HCT116 (cell line): Measurements from ENCODE around the gene TAOK3. TPM values are rescaled to one million over a fixed set of nuclear protein-coding genes. Genes with fewer than 3 reads are reported as not detected.

ENCODE experiments used
- ATAC-seq: fragments of 200-7000 bp; cut with Tn5 transposase; 2 replicates; pipeline ENCODE4 v1.9.1; 2020; ENCODE audit warnings: mild to moderate bottlenecking, moderate library complexity
- BruUV-seq: library from RNA; stranded (reverse); fragments of 400-500 nt; replicated peaks from 2 replicates; lab custom pipeline; 2021; lab: Mats Ljungman, UMichigan
- CTCF ChIA-PET: fragments of 300-600 bp; sonication (Branson Sonifier 250); formaldehyde crosslinking; loops from one replicate; lab custom pipeline; 2021; ENCODE audit warnings: antibody characterized with exemption; lab: Charles Lee
- POLR2A ChIA-PET: fragments of 300-600, 350-600 bp; sonication (Branson Sonifier 250); formaldehyde crosslinking; loops from one replicate; lab custom pipeline; 2021; ENCODE audit warnings: antibody characterized with exemption; lab: Charles Lee
- RAD21 ChIA-PET, 2 experiments: fragments of 300-600 bp; sonication (Branson Sonifier 250); formaldehyde crosslinking; loops; one replicate each; lab custom pipeline; 2023; ENCODE audit warnings: low total read pairs in 2 of 2; ENCODE audit not compliant: uncharacterized antibody in 2 of 2, unreplicated experiment in 2 of 2, low non-redundant PET in 1 of 2; lab: Charles Lee
- DNase-seq: peaks from one replicate; pipeline ENCODE4 v3.0.0-alpha.2; 2010; ENCODE audit warnings: low read depth, low spot score
- H2AFZ ChIP-seq: fragments of 200-600 bp; shearing (Covaris generic), sonication (generic); 2 replicates; pipeline ENCODE4 v1.6.1; 2017; ENCODE audit warnings: low read depth, mixed run types, mixed read lengths, antibody characterized with exemption, low read length; ENCODE audit not compliant: poor library complexity, severe bottlenecking
- H3K27ac ChIP-seq: 2 replicates; pipeline ENCODE4 v1.5.1; 2012; ENCODE audit warnings: low read depth, low read length
- H3K27me3 ChIP-seq: fragments of 200-600 bp; sonication (generic); 2 replicates; pipeline ENCODE4 v1.6.1; 2016; ENCODE audit warnings: mixed run types, low read length, mixed read lengths; ENCODE audit not compliant: insufficient read depth
- H3K36me3 ChIP-seq, 2 experiments: fragments of 200-500 bp in 1 of 2; fragments of 200-600 bp in 1 of 2; sonication (Bioruptor generic) in 1 of 2; sonication (generic) in 1 of 2; 2 replicates each; pipeline versions ENCODE4 v1.5.1 to v1.6.1; 2014 to 2016; ENCODE audit warnings: low read length in 2 of 2, inconsistent platforms in 1 of 2, mixed read lengths in 1 of 2, mixed run types in 1 of 2; ENCODE audit not compliant: insufficient read depth in 2 of 2, control insufficient read depth in 1 of 2
- H3K4me1 ChIP-seq, 2 experiments: fragments of 200-600 bp in 1 of 2; sonication (generic) in 1 of 2; 2 replicates each; pipeline versions ENCODE4 v1.5.1 to v1.6.1; 2012 to 2017; ENCODE audit warnings: low read length in 2 of 2, inconsistent platforms in 1 of 2, mild to moderate bottlenecking in 1 of 2, mixed read lengths in 1 of 2, mixed run types in 1 of 2, moderate library complexity in 1 of 2; ENCODE audit not compliant: insufficient read depth in 2 of 2, control insufficient read depth in 1 of 2
- H3K4me2 ChIP-seq: fragments of 200-600 bp; sonication (generic); 2 replicates; pipeline ENCODE4 v1.6.1; 2017; ENCODE audit warnings: mixed run types, low read length, mixed read lengths
- H3K4me3 ChIP-seq, 2 experiments: fragments of 200-600 bp in 1 of 2; sonication (generic) in 1 of 2; replicated peaks in 1 of 2; 2 replicates each; pipeline ENCODE4 v1.5.1; 2011 to 2016; ENCODE audit warnings: low read length in 2 of 2, control low read depth in 1 of 2, low read depth in 1 of 2, mild to moderate bottlenecking in 1 of 2, mixed read lengths in 1 of 2, mixed run types in 1 of 2
- H3K79me2 ChIP-seq: fragments of 200-600 bp; sonication (generic); 2 replicates; pipeline ENCODE4 v1.6.1; 2017; ENCODE audit warnings: mild to moderate bottlenecking, mixed run types, low read length, moderate library complexity, mixed read lengths; ENCODE audit not compliant: insufficient read depth
- H3K9ac ChIP-seq: fragments of 200-600 bp; sonication (generic); 2 replicates; pipeline ENCODE4 v1.6.1; 2016; ENCODE audit warnings: low read length, mixed read lengths
- H3K9me2 ChIP-seq: fragments of 200-600 bp; sonication (generic), shearing (Covaris generic); 2 replicates; pipeline ENCODE4 v1.6.1; 2017; ENCODE audit warnings: mixed run types, mild to moderate bottlenecking, moderate library complexity; ENCODE audit not compliant: insufficient read depth
- H3K9me3 ChIP-seq, 2 experiments: fragments of 200-500 bp in 1 of 2; fragments of 200-600 bp in 1 of 2; sonication (Bioruptor generic) in 1 of 2; sonication (generic) in 1 of 2; 2 replicates each; pipeline ENCODE4 v1.6.1; 2014 to 2017; ENCODE audit warnings: low read length in 2 of 2, mixed read lengths in 2 of 2, inconsistent platforms in 1 of 2, low read depth in 1 of 2, mild to moderate bottlenecking in 1 of 2, mixed run types in 1 of 2, moderate library complexity in 1 of 2; ENCODE audit not compliant: control insufficient read depth in 1 of 2, insufficient read depth in 1 of 2
- H4K20me1 ChIP-seq: fragments of 200-600 bp; sonication (generic), shearing (Covaris generic); 2 replicates; pipeline ENCODE4 v1.6.1; 2017; ENCODE audit warnings: mixed run types, mild to moderate bottlenecking, moderate library complexity; ENCODE audit not compliant: insufficient read depth
- ATF3 ChIP-seq: IDR thresholded peaks from 2 replicates; pipeline ENCODE4 v1.6.1; 2012
- CEBPB ChIP-seq: IDR thresholded peaks from 2 replicates; pipeline ENCODE4 v1.6.1; 2012; ENCODE audit warnings: low read depth
- EGR1 ChIP-seq: IDR thresholded peaks from 2 replicates; pipeline ENCODE4 v1.6.1; 2012; ENCODE audit warnings: low read depth
- EZH2 ChIP-seq: fragments of 200-600 bp; sonication (generic); IDR thresholded peaks from 2 replicates; pipeline ENCODE4 v1.6.1; 2017; ENCODE audit warnings: antibody characterized with exemption, mixed run types
- FOSL1 ChIP-seq: IDR thresholded peaks from 2 replicates; pipeline ENCODE4 v1.6.1; 2012; ENCODE audit warnings: low read depth
- MAX ChIP-seq: IDR thresholded peaks from 2 replicates; pipeline ENCODE4 v1.6.1; 2012
- POLR2A ChIP-seq: IDR thresholded peaks from 2 replicates; pipeline ENCODE4 v1.7.0; 2011; ENCODE audit warnings: borderline replicate concordance; ENCODE audit not compliant: insufficient read depth, insufficient read length; ENCODE audit errors: extremely low read depth
- POLR2AphosphoS5 ChIP-seq: IDR thresholded peaks from 2 replicates; pipeline ENCODE4 v1.6.1; 2011; ENCODE audit warnings: mild to moderate bottlenecking, low read depth, low read length, moderate library complexity
- RAD21 ChIP-seq: IDR thresholded peaks from 2 replicates; pipeline ENCODE4 v1.6.1; 2012; ENCODE audit warnings: low read depth, mild to moderate bottlenecking
- SP1 ChIP-seq: IDR thresholded peaks from 2 replicates; pipeline ENCODE4 v1.6.1; 2012; ENCODE audit warnings: low read depth
- SRF ChIP-seq: IDR thresholded peaks from 2 replicates; pipeline ENCODE4 v1.6.1; 2012; ENCODE audit warnings: low read depth
- TCF7L2 ChIP-seq: IDR thresholded peaks from 2 replicates; pipeline ENCODE4 v1.7.0; 2011; ENCODE audit warnings: borderline replicate concordance, inconsistent platforms; ENCODE audit not compliant: insufficient read depth, insufficient read length; ENCODE audit errors: extremely low read depth
- ZFX ChIP-seq: fragments of 450-650 bp; IDR thresholded peaks from 2 replicates; pipeline ENCODE4 v1.6.1; 2017
- ZNF274 ChIP-seq: fragments of 200-500 bp; sonication (Bioruptor generic); IDR thresholded peaks from 2 replicates; pipeline ENCODE4 v1.6.1; 2014; ENCODE audit warnings: mild to moderate bottlenecking, low read depth, low read length, inconsistent platforms
- intact Hi-C: fragments of 100-400 bp; cut with micrococcal nuclease; formaldehyde crosslinking; loops from 2 replicates; pipeline ENCODE4 v1.10.0; 2022
- total RNA-seq: library from RNA; stranded (reverse); gene quantifications from one replicate; pipeline ENCODE4 v1.2.1, GENCODE V29; 2021; ENCODE audit not compliant: unreplicated experiment
- TF ChIP-seq, protein P1 (sequence below): IDR thresholded peaks from 2 replicates; pipeline ENCODE4 v1.6.1; 2011; ENCODE audit warnings: mild to moderate bottlenecking, low read length, moderate library complexity; ENCODE audit not compliant: insufficient replicate concordance; ENCODE audit errors: extremely low read depth

TAOK3 gene
- total RNA-seq, 1 experiment from 2014 or later: 10.5 TPM

- Histone ChIP-seq H3K79me2 (no peaks in the 10 kb centered on the region), H3K4me3 (no peak overlapping the region), H2AFZ (no peak overlapping the region), H3K36me3 (no peaks in the 10 kb centered on the region), H4K20me1 (no peaks in the 10 kb centered on the region), H3K27ac (no peak overlapping the region), H3K4me2 (no peak overlapping the region), H3K9me2 (no peaks in the 10 kb centered on the region), H3K9ac (no peak overlapping the region), H3K4me1 (peaks cover 6 to 25% of the 10 kb centered on the region in 2 experiments), H3K9me3 (no peaks in the 10 kb centered on the region), H3K27me3 (no peaks in the 10 kb centered on the region)
- ChIA-PET CTCF (interaction anchor here (0.6 to 3.0 kb wide), 2 partner anchors 14 to 20 kb away, joined by 3 to 12 read pairs; no protein-coding TSS in a partner anchor), RAD21 (no interaction called here), POLR2A (no interaction called here)
- ATAC-seq (no peak), DNase-seq (no peak)
- TF ChIP-seq TCF7L2: no peak
- no peak for TF ChIP-seq ZNF274
- TF ChIP-seq POLR2AphosphoS5: no peak
- TF ChIP-seq, protein P1, sequence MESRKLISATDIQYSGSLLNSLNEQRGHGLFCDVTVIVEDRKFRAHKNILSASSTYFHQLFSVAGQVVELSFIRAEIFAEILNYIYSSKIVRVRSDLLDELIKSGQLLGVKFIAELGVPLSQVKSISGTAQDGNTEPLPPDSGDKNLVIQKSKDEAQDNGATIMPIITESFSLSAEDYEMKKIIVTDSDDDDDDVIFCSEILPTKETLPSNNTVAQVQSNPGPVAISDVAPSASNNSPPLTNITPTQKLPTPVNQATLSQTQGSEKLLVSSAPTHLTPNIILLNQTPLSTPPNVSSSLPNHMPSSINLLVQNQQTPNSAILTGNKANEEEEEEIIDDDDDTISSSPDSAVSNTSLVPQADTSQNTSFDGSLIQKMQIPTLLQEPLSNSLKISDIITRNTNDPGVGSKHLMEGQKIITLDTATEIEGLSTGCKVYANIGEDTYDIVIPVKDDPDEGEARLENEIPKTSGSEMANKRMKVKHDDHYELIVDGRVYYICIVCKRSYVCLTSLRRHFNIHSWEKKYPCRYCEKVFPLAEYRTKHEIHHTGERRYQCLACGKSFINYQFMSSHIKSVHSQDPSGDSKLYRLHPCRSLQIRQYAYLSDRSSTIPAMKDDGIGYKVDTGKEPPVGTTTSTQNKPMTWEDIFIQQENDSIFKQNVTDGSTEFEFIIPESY: no peak
- no peak for TF ChIP-seq EZH2
- no peak for TF ChIP-seq CEBPB
- no peak for TF ChIP-seq SP1
- no peak for TF ChIP-seq EGR1
- no peak for TF ChIP-seq MAX
- no peak for TF ChIP-seq SRF
- TF ChIP-seq FOSL1: no peak
- TF ChIP-seq ZFX: no peak
- TF ChIP-seq POLR2A: no peak
- TF ChIP-seq ATF3: no peak
- no peak for TF ChIP-seq RAD21
- no TSS peak for BruUV-seq
- intact Hi-C loops: no loop called here
Observed at GRCh38 chr12:118107694-118108093, 265.0 kb downstream of the TAOK3 start.
